Breast epithelium (tissue), 3 donors: Measurements from ENCODE around the gene PIK3IP1.

Experiments
- CTCF ChIP-seq, 3 donors: fragments of 450-650 bp; IDR thresholded peaks; one replicate each; pipeline ENCODE4 v1.5.1; 2016 to 2017; ENCODE audit warnings: antibody characterized with exemption in 3 of 3, mild to moderate bottlenecking in 3 of 3, moderate library complexity in 3 of 3
- POLR2A ChIP-seq: fragments of 450-650 bp; IDR thresholded peaks from one replicate; pipeline ENCODE4 v1.6.1; 2016; ENCODE audit warnings: antibody characterized with exemption, mild to moderate bottlenecking, moderate library complexity
- POLR2AphosphoS5 ChIP-seq, 3 donors: sonication (generic); formaldehyde crosslinking; IDR thresholded peaks; one replicate each; pipeline ENCODE4 v1.6.1; 2017; ENCODE audit warnings: antibody characterized with exemption in 3 of 3

- TF ChIP-seq CTCF (IDR thresholded peaks at IDR 0.05) = no peak
- no peak for TF ChIP-seq POLR2A
- no peak for TF ChIP-seq POLR2AphosphoS5 (IDR thresholded peaks at IDR 0.05)
These were observed 44.9 kb upstream of the PIK3IP1 start for GRCh38 chr22:31337178-31337577.
